A673 (cell line): ENCODE results near the gene NPTX1. TPM values are rescaled to one million over a fixed set of nuclear protein-coding genes. Genes with fewer than 3 reads are reported as not detected.

Experiments used
- BruUV-seq: library from RNA; stranded (reverse); fragments of 400-500 nt; replicated peaks from 2 replicates; lab custom pipeline; 2021; lab: Mats Ljungman, UMichigan
- CTCF ChIA-PET: fragments of 300-600 bp; sonication (Branson Sonifier 250); formaldehyde crosslinking; loops from one replicate; lab custom pipeline; 2022; ENCODE audit warnings: antibody characterized with exemption; lab: Charles Lee
- POLR2A ChIA-PET: fragments of 300-600 bp; sonication (Branson Sonifier 250); formaldehyde crosslinking; loops from one replicate; lab custom pipeline; 2022; ENCODE audit warnings: antibody characterized with exemption; ENCODE audit not compliant: low non-redundant PET; lab: Charles Lee
- DNase-seq: peaks from one replicate; pipeline ENCODE4 v3.0.0-alpha.2; 2015; ENCODE audit warnings: low spot score
- H3K27ac ChIP-seq: fragments of 200-600 bp; sonication (generic); 2 replicates; pipeline ENCODE4 v1.5.1; 2016; ENCODE audit warnings: mixed run types, low read depth, mild to moderate bottlenecking, mixed read lengths, antibody characterized with exemption, low read length; ENCODE audit not compliant: poor library complexity, severe bottlenecking
- H3K27me3 ChIP-seq: fragments of 200-600 bp; sonication (generic); replicated peaks from 2 replicates; pipeline ENCODE4 v1.6.1; 2017; ENCODE audit warnings: mixed run types, low read depth, mild to moderate bottlenecking, mixed read lengths, antibody characterized with exemption, low read length; ENCODE audit not compliant: insufficient read depth, poor library complexity
- H3K36me3 ChIP-seq: fragments of 200-600 bp; sonication (generic); 2 replicates; pipeline ENCODE4 v1.6.1; 2016; ENCODE audit warnings: mixed run types, mild to moderate bottlenecking, mixed read lengths, antibody characterized with exemption, low read length; ENCODE audit not compliant: insufficient read depth, poor library complexity, severe bottlenecking
- H3K4me1 ChIP-seq: fragments of 200-600 bp; sonication (generic); 2 replicates; pipeline ENCODE4 v1.6.1; 2017; ENCODE audit warnings: mixed run types, mild to moderate bottlenecking, mixed read lengths, antibody characterized with exemption, low read length; ENCODE audit not compliant: insufficient read depth, poor library complexity, severe bottlenecking
- H3K4me3 ChIP-seq: fragments of 200-600 bp; sonication (generic); 2 replicates; pipeline ENCODE4 v1.5.1; 2016; ENCODE audit warnings: low read depth, mixed run types, mild to moderate bottlenecking, mixed read lengths, low read length; ENCODE audit not compliant: poor library complexity, severe bottlenecking
- H3K9me3 ChIP-seq: fragments of 200-600 bp; sonication (generic); 2 replicates; pipeline ENCODE4 v1.6.1; 2016; ENCODE audit warnings: mixed run types, low read depth, mild to moderate bottlenecking, mixed read lengths, antibody characterized with exemption, low read length; ENCODE audit not compliant: poor library complexity, severe bottlenecking
- EZH2 ChIP-seq: fragments of 200-600 bp; sonication (generic); IDR thresholded peaks from 2 replicates; pipeline ENCODE4 v1.6.1; 2017; ENCODE audit warnings: borderline replicate concordance, low read depth, mild to moderate bottlenecking, mixed read lengths, antibody characterized with exemption, low read length; ENCODE audit not compliant: poor library complexity, severe bottlenecking
- intact Hi-C: fragments of 100-400 bp; cut with micrococcal nuclease; formaldehyde crosslinking; loops from one replicate; pipeline ENCODE4 v1.10.0; 2022; ENCODE audit not compliant: unreplicated experiment
- total RNA-seq: library from RNA; stranded (reverse); gene quantifications from 2 replicates; pipeline ENCODE4 v1.2.3, GENCODE V29; 2021
- TF ChIP-seq, protein P1 (sequence below): fragments of 300-800, 200-600 bp; sonication (generic); conservative IDR thresholded peaks from 2 replicates; pipeline ENCODE4 v1.5.1; 2017; ENCODE audit warnings: low read depth, mild to moderate bottlenecking, antibody characterized with exemption, low read length, moderate library complexity, mixed read lengths

The NPTX1 gene
- total RNA-seq, 1 experiment from 2014 or later = 0.43 TPM

DNA sequence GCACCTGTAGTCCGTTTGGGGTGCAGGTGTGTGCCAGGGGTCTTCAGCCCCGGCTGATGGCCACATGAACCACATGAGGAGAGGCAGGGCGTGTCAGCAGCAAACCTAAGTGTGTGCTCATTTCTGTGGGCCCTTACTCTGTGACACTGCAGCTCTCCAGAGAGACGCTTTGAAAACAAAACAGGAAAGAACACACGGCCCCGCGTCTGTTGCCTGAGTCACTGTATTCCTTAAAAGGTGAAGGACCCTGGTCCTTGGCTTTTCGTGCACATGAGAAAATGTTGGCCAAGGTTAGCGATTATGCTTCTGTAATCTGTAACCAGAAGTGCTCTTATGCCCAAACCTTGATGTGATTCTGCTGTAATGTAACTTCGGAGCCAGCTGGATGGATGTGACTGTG, 38.9 kb downstream of the NPTX1 start:
- TF ChIP-seq, protein P1, sequence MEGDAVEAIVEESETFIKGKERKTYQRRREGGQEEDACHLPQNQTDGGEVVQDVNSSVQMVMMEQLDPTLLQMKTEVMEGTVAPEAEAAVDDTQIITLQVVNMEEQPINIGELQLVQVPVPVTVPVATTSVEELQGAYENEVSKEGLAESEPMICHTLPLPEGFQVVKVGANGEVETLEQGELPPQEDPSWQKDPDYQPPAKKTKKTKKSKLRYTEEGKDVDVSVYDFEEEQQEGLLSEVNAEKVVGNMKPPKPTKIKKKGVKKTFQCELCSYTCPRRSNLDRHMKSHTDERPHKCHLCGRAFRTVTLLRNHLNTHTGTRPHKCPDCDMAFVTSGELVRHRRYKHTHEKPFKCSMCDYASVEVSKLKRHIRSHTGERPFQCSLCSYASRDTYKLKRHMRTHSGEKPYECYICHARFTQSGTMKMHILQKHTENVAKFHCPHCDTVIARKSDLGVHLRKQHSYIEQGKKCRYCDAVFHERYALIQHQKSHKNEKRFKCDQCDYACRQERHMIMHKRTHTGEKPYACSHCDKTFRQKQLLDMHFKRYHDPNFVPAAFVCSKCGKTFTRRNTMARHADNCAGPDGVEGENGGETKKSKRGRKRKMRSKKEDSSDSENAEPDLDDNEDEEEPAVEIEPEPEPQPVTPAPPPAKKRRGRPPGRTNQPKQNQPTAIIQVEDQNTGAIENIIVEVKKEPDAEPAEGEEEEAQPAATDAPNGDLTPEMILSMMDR = no peak
- no peak for TF ChIP-seq EZH2
- H3K27me3 ChIP-seq = peaks cover 10% of the 10 kb centered on the region
- H3K27ac ChIP-seq = no peak overlapping the region
- intact Hi-C loops = no loop called here
- no TSS peak for BruUV-seq
- no peaks in the 10 kb centered on the region for H3K9me3 ChIP-seq
- ChIA-PET CTCF (interaction anchor here (0.7 kb wide), 1 partner anchor 667 kb away, joined by 9 read pairs; no protein-coding TSS in a partner anchor), POLR2A (no interaction called here)
- H3K4me1 ChIP-seq = no peaks in the 10 kb centered on the region
- no peak for DNase-seq
- H3K36me3 ChIP-seq = no peaks in the 10 kb centered on the region
- H3K4me3 ChIP-seq = no peak overlapping the region

DNA sequence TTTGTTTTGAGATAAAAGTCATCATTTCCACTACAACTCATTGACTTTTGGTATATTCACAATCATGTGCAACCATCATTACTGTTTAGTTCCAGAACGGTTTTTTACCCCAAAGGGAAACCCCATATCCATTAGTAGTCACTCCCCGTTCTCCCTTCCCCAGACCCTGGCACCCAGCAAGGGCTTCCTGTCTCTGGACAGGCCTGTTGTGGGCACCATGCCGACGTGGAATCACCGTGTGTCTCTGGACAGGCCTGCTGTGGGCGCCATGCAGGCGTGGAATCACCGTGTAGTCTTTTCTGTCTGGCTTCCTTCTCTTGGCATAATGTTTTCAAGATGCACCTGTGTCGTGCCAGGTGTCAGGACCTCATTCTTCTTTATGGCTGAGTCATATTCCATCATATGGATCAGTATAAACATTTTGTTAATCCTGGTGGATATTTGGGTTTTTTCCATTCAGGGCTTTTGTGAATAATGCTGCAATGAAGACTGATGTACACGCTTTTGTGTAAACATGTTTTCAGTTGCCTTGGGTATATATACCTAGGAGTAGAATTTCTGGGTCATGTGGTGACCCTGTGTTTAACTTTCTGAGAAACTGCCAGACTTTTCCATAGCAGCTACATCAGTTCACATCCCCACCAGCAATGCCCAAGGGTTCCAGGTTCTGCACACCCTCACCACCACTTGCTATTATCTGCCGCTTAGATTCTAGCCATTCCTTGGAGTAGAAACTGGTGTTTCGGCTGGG, 42.3 kb downstream of the NPTX1 start:
- intact Hi-C loops = no loop called here
- H3K27me3 ChIP-seq = peaks cover 10% of the 10 kb centered on the region
- no peaks in the 10 kb centered on the region for H3K4me1 ChIP-seq
- H3K27ac ChIP-seq = no peak overlapping the region
- TF ChIP-seq, protein P1 = no peak
- no peak for TF ChIP-seq EZH2
- DNase-seq = no peak
- H3K36me3 ChIP-seq = no peaks in the 10 kb centered on the region
- H3K4me3 ChIP-seq = no peak overlapping the region
- no peaks in the 10 kb centered on the region for H3K9me3 ChIP-seq
- ChIA-PET POLR2A (no interaction called here), CTCF (interaction anchor here (1.1 kb wide), 1 partner anchor 150 kb away, joined by 3 read pairs; no protein-coding TSS in a partner anchor)
- no TSS peak for BruUV-seq

DNA sequence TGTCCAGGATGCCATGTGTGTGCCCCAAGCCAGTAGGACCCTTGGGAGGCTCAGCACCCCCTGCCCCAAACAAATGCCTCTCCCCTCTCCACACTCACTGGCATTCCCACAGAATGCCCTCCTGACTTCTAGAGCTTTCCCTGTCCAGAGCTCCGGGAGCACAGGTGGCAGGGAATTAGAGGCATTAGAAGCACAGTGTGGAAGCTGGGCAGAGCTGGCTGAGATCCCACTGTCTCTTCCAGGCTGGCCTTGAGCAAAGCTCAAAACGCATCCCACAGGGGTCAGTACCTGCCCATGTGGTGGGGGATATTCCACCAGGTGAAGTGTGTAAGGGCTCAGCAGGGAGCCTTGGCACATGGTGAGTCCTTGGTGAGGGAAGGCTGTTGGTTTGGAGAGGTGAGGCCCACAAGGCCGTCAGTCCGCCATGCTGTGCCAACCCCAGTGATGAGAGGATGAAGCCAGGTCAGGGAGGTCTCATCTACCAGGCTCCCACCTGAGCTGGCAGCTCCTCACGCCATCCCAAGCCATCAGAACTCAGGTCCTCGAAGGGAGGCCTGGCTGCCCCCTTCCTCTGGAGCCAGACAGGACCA, 43.4 kb downstream of the NPTX1 start:
- no peaks in the 10 kb centered on the region for H3K36me3 ChIP-seq
- no peak for DNase-seq
- TF ChIP-seq, protein P1 = no peak
- no peak for TF ChIP-seq EZH2
- no peak overlapping the region for H3K4me3 ChIP-seq
- no peaks in the 10 kb centered on the region for H3K4me1 ChIP-seq
- ChIA-PET POLR2A (no interaction called here), CTCF (interaction anchor here (1.1 kb wide), 1 partner anchor 149 kb away, joined by 3 read pairs; no protein-coding TSS in a partner anchor)
- intact Hi-C loops = no loop called here
- H3K9me3 ChIP-seq = no peaks in the 10 kb centered on the region
- BruUV-seq = no TSS peak
- H3K27ac ChIP-seq = no peak overlapping the region
- H3K27me3 ChIP-seq = peaks cover 10% of the 10 kb centered on the region
